Left lung (tissue), 10 donors: Measurements from ENCODE around the gene INPP5D. TPM values are rescaled to one million over a fixed set of nuclear protein-coding genes. Genes with fewer than 3 reads are reported as not detected.

Source experiments
- ATAC-seq: fragments of 200-7000 bp; cut with Tn5 transposase; one replicate; pipeline ENCODE4 v1.9.1; 2020; ENCODE audit warnings: moderate library complexity
- DNase-seq, 4 donors: peaks; one replicate each; pipeline ENCODE4 v3.0.0-alpha.2; 2013 to 2020
- H3K27ac ChIP-seq, 2 donors: fragments of 200-600 bp; sonication (generic) in 1 of 2; one replicate each; pipeline versions ENCODE4 v1.5.0 to v1.8.0; 2020 to 2021
- H3K27me3 ChIP-seq, 2 donors: fragments of 200-600 bp; sonication (generic) in 1 of 2; one replicate each; pipeline versions ENCODE4 v1.5.0 to v1.8.0; 2020 to 2021
- H3K36me3 ChIP-seq, 2 donors: fragments of 200-600 bp; sonication (generic) in 1 of 2; one replicate each; pipeline versions ENCODE4 v1.5.0 to v1.8.0; 2020 to 2021
- H3K4me1 ChIP-seq, 2 donors: fragments of 200-600 bp; one replicate each; pipeline ENCODE4 v1.8.0; 2021
- H3K4me3 ChIP-seq, 2 donors: fragments of 200-600 bp; sonication (generic) in 1 of 2; one replicate each; pipeline versions ENCODE4 v1.5.0 to v1.8.0; 2020 to 2021; ENCODE audit warnings: mild to moderate bottlenecking in 1 of 2
- H3K9me3 ChIP-seq, 2 donors: fragments of 200-600 bp; sonication (generic) in 1 of 2; one replicate each; pipeline versions ENCODE4 v1.5.0 to v1.8.0; 2020 to 2021
- CTCF ChIP-seq, 2 donors: fragments of 200-600 bp; sonication (generic) in 1 of 2; IDR thresholded peaks; one replicate each; pipeline versions ENCODE4 v1.5.0 to v1.8.0; 2021; ENCODE audit warnings: antibody characterized with exemption in 2 of 2
- intact Hi-C, 2 donors: fragments of 100-400 bp; cut with DNase I; formaldehyde crosslinking; loops; one replicate each; pipeline versions ENCODE4 v1.11.2 to v1.14.2; 2022
- polyA plus RNA-seq, 6 donors: library from polyadenylated mRNA; unstranded; fragments of 120-200 nt; gene quantifications; one replicate each; pipeline ENCODE4 v1.2.1, GENCODE V29; 2013; ENCODE audit not compliant: insufficient read length in 6 of 6
- total RNA-seq, 2 donors: library from RNA; stranded (reverse); fragmentation: NEBNext Ultra II Directional; extraction: Animal tissue kit (Norgen Biotek cat#: 25700); gene quantifications; one replicate each; pipeline ENCODE4 v1.2.1, GENCODE V29; 2021
- donor health status: DM: no; HTN: yes; CAD: no.
- donor health status: DM: no; HTN: no; CAD: no.

Gene INPP5D
- total and polyA plus RNA-seq, 8 donors: 10.8 to 40.5 (median 15.0) TPM

GRCh38 chr2:233142355-233142897 lies 82.3 kb downstream of the INPP5D start:
- Histone ChIP-seq H3K27me3 (no peaks in the 10 kb centered on the region), H3K27ac (no peak overlapping the region), H3K9me3 (no peaks in the 10 kb centered on the region), H3K4me1 (peaks cover 0 to 7% of the 10 kb centered on the region in 2 donors), H3K36me3 (peaks cover 0 to 64% of the 10 kb centered on the region in 2 donors), H3K4me3 (no peak overlapping the region)
- peak in 1 of 4 donors; percentile 18 for DNase-seq
- intact Hi-C loops: no loop called here
- peak; percentile 15 for ATAC-seq
- no peak for TF ChIP-seq CTCF (IDR thresholded peaks at IDR 0.05)

- H3K27me3 ChIP-seq: no peaks in the 10 kb centered on the region
These were observed 83.7 kb downstream of the INPP5D start for GRCh38 chr2:233143700-233144331.

GRCh38 chr2:233145726-233146125 lies 85.6 kb downstream of the INPP5D start:
- Histone ChIP-seq H3K4me1 (peaks cover 0 to 7% of the 10 kb centered on the region in 2 donors), H3K27ac (no peak overlapping the region), H3K4me3 (no peak overlapping the region), H3K36me3 (peaks cover 0 to 83% of the 10 kb centered on the region in 2 donors), H3K9me3 (no peaks in the 10 kb centered on the region), H3K27me3 (no peaks in the 10 kb centered on the region)
- no peak for ATAC-seq
- DNase-seq: no peak
- intact Hi-C loops: no loop called here
- TF ChIP-seq CTCF (IDR thresholded peaks at IDR 0.05): no peak

More at GRCh38 chr2:233143700-233144331, 83.7 kb downstream of the INPP5D start:
- ATAC-seq (no peak), DNase-seq (no peak)
- H3K9me3 ChIP-seq: no peaks in the 10 kb centered on the region
- intact Hi-C loops: no loop called here
- TF ChIP-seq CTCF (IDR thresholded peaks at IDR 0.05): no peak
- no peak overlapping the region for H3K4me3 ChIP-seq
- H3K36me3 ChIP-seq: peaks cover 0 to 78% of the 10 kb centered on the region in 2 donors
- H3K27ac ChIP-seq: no peak overlapping the region
- peaks cover 0 to 7% of the 10 kb centered on the region in 2 donors for H3K4me1 ChIP-seq

- Histone ChIP-seq H3K27ac (no peak overlapping the region), H3K36me3 (peaks cover 0 to 83% of the 10 kb centered on the region in 2 donors), H3K4me3 (no peak overlapping the region), H3K4me1 (peaks cover 0 to 7% of the 10 kb centered on the region in 2 donors), H3K9me3 (no peaks in the 10 kb centered on the region), H3K27me3 (no peaks in the 10 kb centered on the region)
- ATAC-seq (no peak), DNase-seq (no peak)
- intact Hi-C loops: no loop called here
- no peak for TF ChIP-seq CTCF (IDR thresholded peaks at IDR 0.05)
These were observed 86.1 kb downstream of the INPP5D start for GRCh38 chr2:233146194-233146593.

- no peak for TF ChIP-seq CTCF (IDR thresholded peaks at IDR 0.05)
These were observed 87.1 kb downstream of the INPP5D start for GRCh38 chr2:233147136-233147828.

More at GRCh38 chr2:233147136-233147828, 87.1 kb downstream of the INPP5D start:
- Histone ChIP-seq H3K9me3 (no peaks in the 10 kb centered on the region), H3K4me1 (peaks cover 0 to 7% of the 10 kb centered on the region in 2 donors), H3K4me3 (no peak overlapping the region), H3K27me3 (no peaks in the 10 kb centered on the region), H3K36me3 (peaks cover 0 to 85% of the 10 kb centered on the region in 2 donors), H3K27ac (no peak overlapping the region)
- intact Hi-C loops: no loop called here
- ATAC-seq: no peak
- no peak for DNase-seq
